WTC11 (cell line): ENCODE data around the gene ZNF501.

ENCODE experiments used
- ATF3 ChIP-seq: sonication (generic); formaldehyde crosslinking; conservative IDR thresholded peaks from 2 replicates; pipeline ENCODE4 v1.8.1; 2022; ENCODE audit warnings: mild to moderate bottlenecking, missing genetic modification reagents
- GABPB1 ChIP-seq: sonication (generic); formaldehyde crosslinking; IDR thresholded peaks from 2 replicates; pipeline ENCODE4 v1.8.1; 2023; ENCODE audit warnings: mild to moderate bottlenecking, missing genetic modification reagents
- IRF2 ChIP-seq: sonication (generic); formaldehyde crosslinking; IDR thresholded peaks from 2 replicates; pipeline ENCODE4 v1.8.0; 2022; ENCODE audit warnings: low read depth, missing genetic modification reagents, borderline replicate concordance
- SP1 ChIP-seq: sonication (generic); formaldehyde crosslinking; conservative IDR thresholded peaks from 2 replicates; pipeline ENCODE4 v1.8.1; 2022; ENCODE audit warnings: missing genetic modification reagents
- ZBTB21 ChIP-seq: sonication (generic); formaldehyde crosslinking; IDR thresholded peaks from 2 replicates; pipeline ENCODE4 v1.8.1; 2023; ENCODE audit warnings: mild to moderate bottlenecking, missing genetic modification reagents, borderline replicate concordance
- TF ChIP-seq, protein P1 (sequence below): fragments of 200-600 bp; IDR thresholded peaks from 2 replicates; pipeline ENCODE4 v1.8.0; 2022; ENCODE audit warnings: antibody characterized with exemption
- TF ChIP-seq, protein P2 (sequence below): sonication (generic); formaldehyde crosslinking; IDR thresholded peaks from 2 replicates; pipeline ENCODE4 v1.8.1; 2023; ENCODE audit warnings: mild to moderate bottlenecking, missing genetic modification reagents

DNA sequence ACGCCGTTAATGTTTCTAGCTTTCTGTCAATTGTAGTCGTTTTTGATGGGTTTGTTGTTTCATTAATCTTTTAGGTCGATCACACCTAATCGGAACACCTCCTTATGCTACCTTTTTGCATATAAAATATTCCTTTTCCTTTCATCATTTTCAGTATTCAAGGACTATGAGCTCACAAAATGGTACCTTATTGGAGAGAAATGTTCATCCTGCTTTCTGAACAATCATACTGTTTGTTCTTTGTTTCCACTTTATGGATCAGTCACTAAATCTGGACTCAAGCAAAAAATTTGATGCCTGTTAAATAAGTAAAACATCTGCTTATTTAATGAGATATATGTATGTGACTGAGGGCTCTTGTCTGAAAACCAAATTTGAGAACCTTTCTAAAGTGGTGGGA is 33.3 kb downstream of the ZNF501 start:
- TF ChIP-seq, protein P1, sequence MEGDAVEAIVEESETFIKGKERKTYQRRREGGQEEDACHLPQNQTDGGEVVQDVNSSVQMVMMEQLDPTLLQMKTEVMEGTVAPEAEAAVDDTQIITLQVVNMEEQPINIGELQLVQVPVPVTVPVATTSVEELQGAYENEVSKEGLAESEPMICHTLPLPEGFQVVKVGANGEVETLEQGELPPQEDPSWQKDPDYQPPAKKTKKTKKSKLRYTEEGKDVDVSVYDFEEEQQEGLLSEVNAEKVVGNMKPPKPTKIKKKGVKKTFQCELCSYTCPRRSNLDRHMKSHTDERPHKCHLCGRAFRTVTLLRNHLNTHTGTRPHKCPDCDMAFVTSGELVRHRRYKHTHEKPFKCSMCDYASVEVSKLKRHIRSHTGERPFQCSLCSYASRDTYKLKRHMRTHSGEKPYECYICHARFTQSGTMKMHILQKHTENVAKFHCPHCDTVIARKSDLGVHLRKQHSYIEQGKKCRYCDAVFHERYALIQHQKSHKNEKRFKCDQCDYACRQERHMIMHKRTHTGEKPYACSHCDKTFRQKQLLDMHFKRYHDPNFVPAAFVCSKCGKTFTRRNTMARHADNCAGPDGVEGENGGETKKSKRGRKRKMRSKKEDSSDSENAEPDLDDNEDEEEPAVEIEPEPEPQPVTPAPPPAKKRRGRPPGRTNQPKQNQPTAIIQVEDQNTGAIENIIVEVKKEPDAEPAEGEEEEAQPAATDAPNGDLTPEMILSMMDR = no peak
- TF ChIP-seq SP1 = no peak
- no peak for TF ChIP-seq ATF3 (CRISPR knock-in tag)
- TF ChIP-seq IRF2 (CRISPR knock-in tag) = no peak
- TF ChIP-seq, protein P2, sequence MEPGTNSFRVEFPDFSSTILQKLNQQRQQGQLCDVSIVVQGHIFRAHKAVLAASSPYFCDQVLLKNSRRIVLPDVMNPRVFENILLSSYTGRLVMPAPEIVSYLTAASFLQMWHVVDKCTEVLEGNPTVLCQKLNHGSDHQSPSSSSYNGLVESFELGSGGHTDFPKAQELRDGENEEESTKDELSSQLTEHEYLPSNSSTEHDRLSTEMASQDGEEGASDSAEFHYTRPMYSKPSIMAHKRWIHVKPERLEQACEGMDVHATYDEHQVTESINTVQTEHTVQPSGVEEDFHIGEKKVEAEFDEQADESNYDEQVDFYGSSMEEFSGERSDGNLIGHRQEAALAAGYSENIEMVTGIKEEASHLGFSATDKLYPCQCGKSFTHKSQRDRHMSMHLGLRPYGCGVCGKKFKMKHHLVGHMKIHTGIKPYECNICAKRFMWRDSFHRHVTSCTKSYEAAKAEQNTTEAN (CRISPR knock-in tag) = no peak
- TF ChIP-seq GABPB1 (CRISPR knock-in tag) = no peak
- TF ChIP-seq ZBTB21 = no peak
